ENCODE measurements around the gene TSPAN18. TPM values are rescaled to one million over a fixed set of nuclear protein-coding genes. Genes with fewer than 3 reads are reported as not detected.

Gene TSPAN18
- total and polyA plus RNA-seq, 2 of the 8 experiments (the other 6 are each of a cell fraction or from before 2014, with no cell fraction given), result 5.2 to 10.2 TPM

DNA sequence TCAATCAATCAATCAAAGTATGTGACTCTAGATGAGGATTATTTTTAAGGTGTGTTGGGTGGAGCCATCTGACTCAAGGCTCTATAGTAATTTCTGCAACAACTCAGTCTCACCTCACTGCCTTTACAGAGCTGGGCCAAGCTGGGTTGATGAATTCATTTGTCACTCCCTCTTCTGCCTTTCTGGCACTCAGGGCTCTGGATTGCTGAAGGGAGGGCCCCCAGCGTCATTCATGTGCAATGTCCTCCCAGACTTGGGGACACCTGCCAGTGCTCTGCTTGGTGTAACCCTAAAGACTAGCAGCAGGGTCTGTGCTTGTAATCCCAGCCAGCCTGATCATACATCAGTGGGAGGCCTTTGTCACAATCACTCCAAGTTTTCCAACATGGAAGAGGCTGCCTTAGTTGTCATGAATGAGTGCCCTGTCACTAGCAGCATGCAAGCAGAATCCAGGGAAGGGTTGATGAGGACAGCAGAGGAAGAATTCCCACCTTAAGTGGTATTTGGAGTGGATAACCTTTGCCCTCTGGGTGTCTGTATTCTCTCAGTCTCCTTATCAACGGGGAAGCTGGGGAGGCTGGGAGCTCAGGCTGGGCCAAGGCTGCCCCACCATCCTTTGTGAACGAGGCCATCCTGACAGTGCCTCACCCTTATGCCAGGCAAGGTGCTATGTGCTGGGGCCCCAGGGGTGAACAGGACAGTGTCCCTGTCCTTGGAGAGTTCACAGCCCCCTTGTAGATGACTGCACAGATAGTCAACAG lies 225.9 kb downstream of the TSPAN18 start:
- H2BK5ac ChIP-seq (ENCODE audit: low read depth, low read length), result no peak overlapping the region
- no peak overlapping the region for H4K8ac ChIP-seq (ENCODE audit: extremely low read depth, insufficient read depth, low read length)
- H2BK120ac ChIP-seq (replicated peaks; ENCODE audit: low read depth, low read length), result no peak overlapping the region
- H3K56ac ChIP-seq (replicated peaks; ENCODE audit: insufficient read length, low read depth, low read length), result no peak overlapping the region
- H3K4me1 ChIP-seq (replicated peaks in 1 of 4; ENCODE audit: control insufficient read depth in 3 of 4, insufficient read depth in 4 of 4, low read length in 3 of 4), result peaks cover 16 to 54% (median 33%) of the 10 kb centered on the region in 4 experiments
- peak overlapping the region; percentile 66; the same call in 1 of the 2 replicates for H2BK20ac ChIP-seq (ENCODE audit: low read length)
- H2BK15ac ChIP-seq (ENCODE audit: low read length), result peak overlapping the region; percentile 19; the same call in 1 of the 2 replicates
- no peak overlapping the region for H4K5ac ChIP-seq (ENCODE audit: insufficient read length, low read depth, low read length)
- FAIRE-seq, result no peak
- H3K36me3 ChIP-seq (ENCODE audit: control insufficient read depth in 2 of 4, insufficient read depth in 4 of 4, low read length in 3 of 4), result no peaks in the 10 kb centered on the region
- no peak overlapping the region for H3K4me2 ChIP-seq (ENCODE audit: insufficient read depth in 1 of 2, low read depth in 2 of 2, low read length in 2 of 2)
- no peak overlapping the region for H2AK5ac ChIP-seq (ENCODE audit: low read depth, low read length)
- 66% methylated on average over 3 of the region's 3 CpGs; no CpG with 5 or more reads in 1 of the 2 experiments for WGBS, 2 experiments (ENCODE audit: extremely low coverage in 1 of 2, insufficient coverage in 1 of 2, insufficient read length in 1 of 2, insufficient replicate concordance in 2 of 2, low coverage in 1 of 2, low lambda C conversion rate in 2 of 2, missing lambda C conversion rate in 1 of 2)
- no peak overlapping the region for H3K27ac ChIP-seq (ENCODE audit: low read depth, low read length)
- H3K9me3 ChIP-seq (ENCODE audit: insufficient read depth in 2 of 2, low read depth in 1 of 2, low read length in 1 of 2), result no peaks in the 10 kb centered on the region
- H3K23ac ChIP-seq (ENCODE audit: insufficient read length), result no peak overlapping the region
- no peak overlapping the region for H3K4me3 ChIP-seq (ENCODE audit: extremely low read depth in 1 of 4, insufficient read depth in 2 of 4, low read depth in 3 of 4, low read length in 4 of 4)
- H3K9ac ChIP-seq (replicated peaks in 1 of 4; ENCODE audit: extremely low read depth in 1 of 4, low read depth in 3 of 4, low read length in 3 of 4), result no peak overlapping the region
- DNase-seq (ENCODE audit: low read depth in 1 of 2, low spot score in 2 of 2), result no peak
- peaks cover 2% of the 10 kb centered on the region; the same call in 1 of the 2 replicates for H3K23me2 ChIP-seq (ENCODE audit: low read depth, low read length)
- peak overlapping the region; percentile 71; the same call in 1 of the 2 replicates for H2BK12ac ChIP-seq (ENCODE audit: low read depth, low read length)
- no peak overlapping the region for H3K14ac ChIP-seq (ENCODE audit: insufficient read length)
- ChIA-PET POLR2A (ENCODE audit: partially characterized antibody) (interaction anchor here (0.8 to 1.7 kb wide), 6 partner anchors 8 to 142 kb away, joined by 3 to 5 read pairs (median 3); no protein-coding TSS in a partner anchor), CTCF (ENCODE audit: partially characterized antibody) (interaction anchor here (0.8 to 18.7 kb wide), 19 partner anchors 8 to 230 kb away, joined by 3 to 261 read pairs (median 4); no protein-coding TSS in a partner anchor)
- peaks cover 8% of the 10 kb centered on the region for H3K79me1 ChIP-seq (ENCODE audit: low read depth, low read length)
- no peak overlapping the region for H3K4ac ChIP-seq (replicated peaks; ENCODE audit: insufficient read length, low read depth, low read length)
- H3K18ac ChIP-seq (ENCODE audit: extremely low read depth, low read length), result peak overlapping the region; percentile 39; the same call in 1 of the 2 replicates
- peak overlapping the region; percentile 30 for H4K91ac ChIP-seq (replicated peaks; ENCODE audit: insufficient read length, low read length)
- no peaks in the 10 kb centered on the region; a peak in 1 of 7 replicates for H3K27me3 ChIP-seq (replicated peaks in 1 of 4; ENCODE audit: control insufficient read depth in 3 of 4, extremely low read depth in 1 of 4, insufficient read depth in 3 of 4, low read length in 3 of 4)
- H4K20me1 ChIP-seq (replicated peaks in 1 of 2; ENCODE audit: control insufficient read depth in 1 of 2, insufficient read depth in 2 of 2, low read length in 2 of 2), result peaks cover 0 to 2% of the 10 kb centered on the region in 2 experiments
- peaks cover 5 to 12% of the 10 kb centered on the region in 2 experiments; a peak in 3 of 4 replicates for H3K79me2 ChIP-seq (ENCODE audit: control insufficient read depth in 1 of 2, insufficient read depth in 2 of 2, low read length in 2 of 2)
- no peak overlapping the region for H2AFZ ChIP-seq (ENCODE audit: low read length)
- TF ChIP-seq NRF1 (IDR thresholded peaks at IDR 0.05; ENCODE audit: low read depth, low read length), result no peak
- TF ChIP-seq, protein P1, sequence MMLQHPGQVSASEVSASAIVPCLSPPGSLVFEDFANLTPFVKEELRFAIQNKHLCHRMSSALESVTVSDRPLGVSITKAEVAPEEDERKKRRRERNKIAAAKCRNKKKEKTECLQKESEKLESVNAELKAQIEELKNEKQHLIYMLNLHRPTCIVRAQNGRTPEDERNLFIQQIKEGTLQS (IDR thresholded peaks at IDR 0.05; ENCODE audit: insufficient read depth, low read depth, low read length), result no peak
- TF ChIP-seq, protein P2, sequence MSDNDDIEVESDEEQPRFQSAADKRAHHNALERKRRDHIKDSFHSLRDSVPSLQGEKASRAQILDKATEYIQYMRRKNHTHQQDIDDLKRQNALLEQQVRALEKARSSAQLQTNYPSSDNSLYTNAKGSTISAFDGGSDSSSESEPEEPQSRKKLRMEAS (IDR thresholded peaks at IDR 0.05), result no peak
- TF ChIP-seq CEBPB (IDR thresholded peaks at IDR 0.05; ENCODE audit: low read depth, low read length), result no peak
- TF ChIP-seq POLR2A (IDR thresholded peaks at IDR 0.05; ENCODE audit: control extremely low read depth in 1 of 2, low read depth in 2 of 2, low read length in 2 of 2), result no peak
- TF ChIP-seq POLR2AphosphoS5 (IDR thresholded peaks at IDR 0.05; ENCODE audit: low read depth, low read length), result no peak
- no peak for TF ChIP-seq FOSL1 (IDR thresholded peaks at IDR 0.05; ENCODE audit: insufficient read depth, low read depth, low read length)
- no peak for TF ChIP-seq SUZ12 (IDR thresholded peaks at IDR 0.05; ENCODE audit: low read length)
- TF ChIP-seq HDAC2 (IDR thresholded peaks at IDR 0.05; ENCODE audit: borderline replicate concordance in 1 of 2, low read depth in 2 of 2, low read length in 2 of 2), result no peak
- no peak for TF ChIP-seq RXRA (IDR thresholded peaks at IDR 0.05; ENCODE audit: insufficient read depth, low read depth, low read length)
